ENCODE results near the gene ICAM5.
"Not testable (repeated sequence)": the region's sequence is repeated elsewhere in the genome, so short reads cannot be mapped to it uniquely, and the experiment has no call there.

Gene ICAM5

GRCh38 chr19:10289836-10290356 is at the start of gene ICAM5:
Gene ICAM5, plus strand, starts transcription at chr19:10289952. Its CDS starts 92 bp downstream, at chr19:10290044.
- DNase-seq (ENCODE audit: low read depth): peak; percentile 57

- not testable (repeated sequence) for DNase-seq (ENCODE audit: low read depth)
Measured at GRCh38 chr19:10241826-10242449, 47.8 kb upstream of the ICAM5 start.

- no peak for DNase-seq (ENCODE audit: low read depth)
Measured at GRCh38 chr19:10243606-10244005, 46.1 kb upstream of the ICAM5 start.

- DNase-seq (ENCODE audit: low read depth): no peak
Measured at GRCh38 chr19:10245189-10245939, 44.4 kb upstream of the ICAM5 start.

GRCh38 chr19:10246511-10246910 is 43.2 kb upstream of the ICAM5 start:
- DNase-seq (ENCODE audit: low read depth): no peak

- DNase-seq (ENCODE audit: low read depth): peak; percentile 89
Measured at GRCh38 chr19:10251792-10252694, 37.7 kb upstream of the ICAM5 start, which contains the start of gene MRPL4. Gene MRPL4, plus strand, starts transcription at chr19:10252214. Its CDS starts 40 bp downstream, at chr19:10252254.

GRCh38 chr19:10252707-10253106 is 37.0 kb upstream of the ICAM5 start:
- DNase-seq (ENCODE audit: low read depth): no peak

- no peak for DNase-seq (ENCODE audit: low read depth)
Measured at GRCh38 chr19:10254244-10254643, 35.5 kb upstream of the ICAM5 start.

- DNase-seq (ENCODE audit: low read depth): no peak
Measured at GRCh38 chr19:10255358-10255757, 34.4 kb upstream of the ICAM5 start.

GRCh38 chr19:10256551-10256950 is 33.2 kb upstream of the ICAM5 start:
- no peak for DNase-seq (ENCODE audit: low read depth)

GRCh38 chr19:10256970-10257615 is 32.7 kb upstream of the ICAM5 start:
- DNase-seq (ENCODE audit: low read depth): no peak

GRCh38 chr19:10258080-10258710 is 31.6 kb upstream of the ICAM5 start:
- no peak for DNase-seq (ENCODE audit: low read depth)

- DNase-seq (ENCODE audit: low read depth): peak; percentile 74
Measured at GRCh38 chr19:10259162-10259905, 30.4 kb upstream of the ICAM5 start.

- no peak for DNase-seq (ENCODE audit: low read depth)
Measured at GRCh38 chr19:10260141-10260584, 29.6 kb upstream of the ICAM5 start.

- no peak for DNase-seq (ENCODE audit: low read depth)
Measured at GRCh38 chr19:10262771-10263170, 27.0 kb upstream of the ICAM5 start.

GRCh38 chr19:10266706-10267105 is 23.0 kb upstream of the ICAM5 start:
- DNase-seq (ENCODE audit: low read depth): no peak

GRCh38 chr19:10268071-10268470 is 21.7 kb upstream of the ICAM5 start:
- DNase-seq (ENCODE audit: low read depth): no peak

GRCh38 chr19:10269333-10270179 is 20.2 kb upstream of the ICAM5 start:
- DNase-seq (ENCODE audit: low read depth): peak; percentile 74

- peak; percentile 64 for DNase-seq (ENCODE audit: low read depth)
Measured at GRCh38 chr19:10270180-10270615, 19.6 kb upstream of the ICAM5 start.

Measured in stimulated activated CD8-positive, alpha-beta memory T cell treated with anti-CD3 and anti-CD28 coated beads, Interleukin-12 subunit alpha, Interleukin-12 subunit beta, amount 100 ng/mL, for 4 hours (primary cell).